HEK293T (cell line): ENCODE data around the gene PRKCA.

Experiments used
- CTCF ChIA-PET: fragments of 350-600 bp; formaldehyde crosslinking; extraction: SDS; loops from one replicate; lab custom pipeline; 2021; ENCODE audit warnings: antibody characterized with exemption, inconsistent platforms; lab: Yijun Ruan, JAX
- POLR2A ChIA-PET: fragments of 350-600 bp; formaldehyde crosslinking; extraction: SDS; loops from one replicate; lab custom pipeline; 2020; ENCODE audit warnings: antibody characterized with exemption, inconsistent platforms; lab: Yijun Ruan, JAX
- DNase-seq: peaks from one replicate; pipeline ENCODE4 v3.0.0; 2012; ENCODE audit warnings: mixed read lengths; ENCODE audit errors: extremely low spot score
- ARNT ChIP-seq: fragments of 450-650 bp; IDR thresholded peaks from 2 replicates; pipeline ENCODE4 v1.6.1; 2017; ENCODE audit warnings: mild to moderate bottlenecking
- BHLHE40 ChIP-seq: fragments of 450-650 bp; IDR thresholded peaks from 2 replicates; pipeline ENCODE4 v1.6.1; 2016; ENCODE audit warnings: mild to moderate bottlenecking, moderate library complexity, borderline replicate concordance
- CTBP1 ChIP-seq: fragments of 450-650 bp; IDR thresholded peaks from 2 replicates; pipeline ENCODE4 v1.6.1; 2016; ENCODE audit warnings: borderline replicate concordance
- ELF4 ChIP-seq: fragments of 450-650 bp; IDR thresholded peaks from 2 replicates; pipeline ENCODE4 v1.6.1; 2017; ENCODE audit warnings: antibody characterized with exemption
- FOXA1 ChIP-seq: fragments of 450-650 bp; IDR thresholded peaks from 2 replicates; pipeline ENCODE4 v1.6.1; 2016; ENCODE audit warnings: mild to moderate bottlenecking
- FOXK2 ChIP-seq: fragments of 450-650 bp; IDR thresholded peaks from 2 replicates; pipeline ENCODE4 v1.6.1; 2016; ENCODE audit warnings: mild to moderate bottlenecking
- FOXM1 ChIP-seq: fragments of 450-650 bp; IDR thresholded peaks from 2 replicates; pipeline ENCODE4 v1.6.1; 2017; ENCODE audit warnings: mild to moderate bottlenecking, borderline replicate concordance
- HDGF ChIP-seq: fragments of 450-650 bp; IDR thresholded peaks from 2 replicates; pipeline ENCODE4 v1.6.1; 2017; ENCODE audit warnings: antibody characterized with exemption, borderline replicate concordance
- L3MBTL2 ChIP-seq: fragments of 450-650 bp; conservative IDR thresholded peaks from 2 replicates; pipeline ENCODE4 v1.6.1; 2016; ENCODE audit warnings: mild to moderate bottlenecking
- LEF1 ChIP-seq: fragments of 450-650 bp; IDR thresholded peaks from 2 replicates; pipeline ENCODE4 v1.6.1; 2017; ENCODE audit warnings: mild to moderate bottlenecking, borderline replicate concordance
- NFRKB ChIP-seq: fragments of 450-650 bp; IDR thresholded peaks from 2 replicates; pipeline ENCODE4 v1.6.1; 2016; ENCODE audit warnings: mild to moderate bottlenecking, moderate library complexity
- SP1 ChIP-seq: fragments of 450-650 bp; IDR thresholded peaks from 2 replicates; pipeline ENCODE4 v1.6.1; 2017
- SUZ12 ChIP-seq: fragments of 450-650 bp; IDR thresholded peaks from 2 replicates; pipeline ENCODE4 v1.6.1; 2016; ENCODE audit warnings: mild to moderate bottlenecking
- TARDBP ChIP-seq: fragments of 450-650 bp; IDR thresholded peaks from 2 replicates; pipeline ENCODE4 v1.6.1; 2016
- ZNF384 ChIP-seq: fragments of 450-650 bp; IDR thresholded peaks from 2 replicates; pipeline ENCODE4 v1.6.1; 2016
- TF ChIP-seq, protein P1 (sequence below): fragments of 450-650 bp; IDR thresholded peaks from 2 replicates; pipeline ENCODE4 v1.6.1; 2016

PRKCA gene

DNA sequence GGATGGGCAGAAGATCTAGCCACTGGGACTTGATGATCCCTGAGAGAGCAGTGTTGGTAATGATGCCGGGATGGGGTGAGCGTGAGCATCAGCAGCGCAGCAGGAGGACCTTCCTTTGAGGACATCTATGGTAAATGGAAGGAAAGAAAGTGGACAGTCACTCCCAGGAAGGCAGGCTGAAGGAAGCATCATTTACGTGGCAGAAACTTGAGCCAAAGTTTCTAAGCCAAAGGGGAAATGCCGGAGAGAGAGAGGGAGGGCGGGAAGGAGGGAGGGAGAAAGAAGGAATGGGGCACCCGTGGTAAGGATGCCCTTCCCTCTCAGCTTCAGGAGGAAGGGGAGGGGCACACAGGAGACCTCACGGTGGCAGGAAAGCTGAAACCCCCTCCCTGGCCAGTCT, 446.2 kb downstream of the PRKCA start:
- ChIA-PET POLR2A (no interaction called here), CTCF (no interaction called here)
- DNase-seq: no peak
- TF ChIP-seq TARDBP (no peak), CTBP1 (no peak), ZNF384 (no peak)

DNA sequence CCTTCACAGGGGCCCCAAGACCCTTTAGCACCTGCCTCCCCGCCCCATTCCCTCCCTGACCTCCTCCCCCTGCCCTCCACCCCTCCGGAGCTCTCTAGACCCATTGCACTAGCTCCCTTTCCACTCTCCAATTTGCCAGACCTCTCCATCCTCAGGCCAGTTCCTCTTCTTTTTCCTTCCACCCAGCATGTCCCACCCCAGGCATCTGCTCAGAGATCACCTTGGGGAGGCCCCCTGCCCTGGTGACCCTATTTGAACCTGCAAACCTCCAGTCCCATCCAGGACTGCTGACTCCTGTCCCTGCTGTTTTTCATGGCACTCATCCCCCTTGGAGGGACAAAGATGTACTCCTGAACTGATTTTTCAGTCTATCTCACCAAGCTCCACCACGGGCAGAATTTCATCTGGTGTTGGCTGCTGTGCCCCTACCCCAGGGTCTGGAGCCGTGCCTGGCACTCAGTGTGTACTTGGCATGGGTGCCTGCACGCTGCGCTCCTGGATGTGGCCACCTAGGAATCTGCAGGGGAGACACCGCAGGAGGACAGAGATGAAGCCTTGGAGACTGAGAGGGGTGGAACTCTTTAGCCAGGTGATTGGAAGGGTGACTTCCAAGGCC, 446.9 kb downstream of the PRKCA start:
- DNase-seq: no peak
- no peak for TF ChIP-seq LEF1
- no peak for TF ChIP-seq FOXK2
- TF ChIP-seq FOXA1: no peak
- TF ChIP-seq ARNT: no peak
- TF ChIP-seq ELF4: no peak
- no peak for TF ChIP-seq SP1
- no peak for TF ChIP-seq FOXM1
- no peak for TF ChIP-seq BHLHE40
- TF ChIP-seq ZNF384: no peak
- no peak for TF ChIP-seq CTBP1
- TF ChIP-seq, protein P1, sequence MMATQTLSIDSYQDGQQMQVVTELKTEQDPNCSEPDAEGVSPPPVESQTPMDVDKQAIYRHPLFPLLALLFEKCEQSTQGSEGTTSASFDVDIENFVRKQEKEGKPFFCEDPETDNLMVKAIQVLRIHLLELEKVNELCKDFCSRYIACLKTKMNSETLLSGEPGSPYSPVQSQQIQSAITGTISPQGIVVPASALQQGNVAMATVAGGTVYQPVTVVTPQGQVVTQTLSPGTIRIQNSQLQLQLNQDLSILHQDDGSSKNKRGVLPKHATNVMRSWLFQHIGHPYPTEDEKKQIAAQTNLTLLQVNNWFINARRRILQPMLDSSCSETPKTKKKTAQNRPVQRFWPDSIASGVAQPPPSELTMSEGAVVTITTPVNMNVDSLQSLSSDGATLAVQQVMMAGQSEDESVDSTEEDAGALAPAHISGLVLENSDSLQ: no peak
- no peak for TF ChIP-seq NFRKB
- TF ChIP-seq HDGF: no peak
- TF ChIP-seq SUZ12: no peak
- TF ChIP-seq L3MBTL2: no peak
- no peak for TF ChIP-seq TARDBP
- ChIA-PET CTCF (no interaction called here), POLR2A (no interaction called here)

DNA sequence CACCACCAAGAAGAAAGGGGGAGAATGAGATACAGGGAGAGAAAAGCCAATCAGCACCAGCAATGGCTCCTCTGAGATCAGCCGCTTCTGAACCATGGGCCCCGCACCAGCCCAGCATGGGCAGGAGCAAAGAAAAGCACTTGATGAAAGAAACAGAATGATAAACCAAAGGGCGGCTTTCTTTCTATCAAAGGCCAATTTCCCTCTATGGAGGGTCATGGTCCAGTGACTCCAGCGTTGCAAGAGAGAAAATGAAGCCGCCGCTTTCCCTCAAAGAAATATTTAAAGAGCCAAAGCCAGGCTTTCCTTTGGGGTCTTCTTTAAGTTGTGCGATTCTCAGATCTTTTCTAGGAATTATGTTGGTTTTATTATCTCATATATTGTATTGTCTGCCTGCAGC, 447.7 kb downstream of the PRKCA start:
- TF ChIP-seq L3MBTL2: no peak
- TF ChIP-seq BHLHE40: no peak
- TF ChIP-seq LEF1: no peak
- no peak for TF ChIP-seq FOXK2
- TF ChIP-seq HDGF: no peak
- TF ChIP-seq ARNT: no peak
- ChIA-PET CTCF (no interaction called here), POLR2A (no interaction called here)
- DNase-seq: no peak

- DNase-seq: no peak
- TF ChIP-seq FOXM1 (no peak), TARDBP (no peak), FOXA1 (no peak), BHLHE40 (no peak), NFRKB (no peak)
- TF ChIP-seq, protein P1: no peak
- ChIA-PET CTCF (no interaction called here), POLR2A (no interaction called here)
Measured at GRCh38 chr17:66750781-66751543, 448.5 kb downstream of the PRKCA start.

DNA sequence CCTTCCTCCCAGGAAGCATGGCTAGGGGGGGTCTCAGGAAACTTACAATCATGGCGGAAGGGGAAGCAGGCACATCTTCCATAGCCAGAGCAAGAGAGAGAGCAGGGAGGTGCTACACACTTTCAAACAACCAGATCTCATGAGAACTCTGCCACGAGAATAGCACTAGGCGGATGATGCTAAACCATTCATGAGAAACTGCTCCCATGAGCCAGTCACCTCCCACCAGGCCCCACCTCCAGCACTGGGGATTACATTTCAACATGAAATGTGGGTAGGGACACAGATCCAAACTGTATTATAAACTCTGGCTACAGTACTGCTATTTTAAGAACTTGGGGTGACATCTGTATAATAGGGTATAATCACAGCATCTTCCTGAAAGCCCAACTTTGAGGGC, 449.4 kb downstream of the PRKCA start:
- DNase-seq: no peak
- CTCF ChIA-PET: no interaction called here
- TF ChIP-seq ZNF384: no peak
- no peak for TF ChIP-seq FOXM1
- no peak for TF ChIP-seq LEF1
- TF ChIP-seq, protein P1: no peak
- no peak for TF ChIP-seq BHLHE40
- TF ChIP-seq L3MBTL2: no peak
- TF ChIP-seq ARNT: no peak
- no peak for TF ChIP-seq CTBP1
- TF ChIP-seq ELF4: no peak
- no peak for TF ChIP-seq NFRKB
- no peak for TF ChIP-seq FOXA1
- no peak for TF ChIP-seq HDGF
- no peak for TF ChIP-seq FOXK2

DNA sequence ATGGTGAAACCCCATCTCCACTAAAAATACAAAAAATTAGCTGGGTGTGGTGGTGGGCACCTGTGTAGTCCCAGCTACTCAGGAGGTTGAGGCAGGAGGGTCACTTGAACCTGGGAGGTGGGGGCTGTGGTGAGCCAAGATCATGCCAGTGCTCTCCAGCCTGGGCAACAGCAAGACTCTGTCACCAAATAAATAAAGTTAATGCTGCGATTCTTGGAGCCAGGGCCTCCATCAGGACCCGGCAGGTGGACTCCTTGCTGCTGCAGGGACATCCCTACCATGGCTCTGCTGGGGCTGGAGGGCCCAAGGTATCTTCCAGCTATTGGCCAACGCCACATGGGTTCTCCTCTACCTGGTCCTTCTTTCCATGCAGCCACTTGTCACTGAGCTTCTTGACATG, 450.0 kb downstream of the PRKCA start:
- CTCF ChIA-PET: no interaction called here
- no peak for TF ChIP-seq FOXK2
- no peak for DNase-seq
- POLR2A ChIA-PET: no interaction called here

More for the DNA sequence above, 449.4 kb downstream of the PRKCA start:
- POLR2A ChIA-PET: no interaction called here
